ENCODE measurements around the gene EPHA7.
A peak's percentile ranks its signal among the peaks of the same experiment; 100 is the strongest.

Gene EPHA7

GRCh38 chr6:93419304-93420162 lies at the start of gene EPHA7:
EPHA7 (minus strand) TSS chr6:93419559; CDS start chr6:93419341, 218 bp downstream.
- peak; percentile 64 for DNase-seq

- DNase-seq = no peak
Observed at GRCh38 chr6:93468291-93468690, 48.9 kb upstream of the EPHA7 start.

DNA sequence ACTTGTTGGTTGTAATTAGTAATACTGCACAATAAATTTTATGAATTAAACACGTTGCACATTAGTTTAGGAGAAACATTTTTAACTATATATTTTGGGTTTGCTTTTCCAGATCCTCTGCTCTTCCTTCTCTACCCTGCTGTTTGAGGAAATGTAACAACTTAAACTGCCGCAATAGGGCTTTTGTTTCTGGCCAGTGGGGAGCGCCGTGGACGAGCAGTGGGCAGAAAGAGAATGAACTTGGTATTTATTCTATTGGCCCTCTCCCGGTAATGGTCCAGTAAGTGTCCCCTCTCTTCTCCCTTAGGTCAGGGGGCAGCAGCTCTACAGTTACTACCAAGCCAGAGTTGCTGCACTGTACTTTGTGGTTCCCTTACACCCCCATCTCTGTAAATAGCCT lies 35.2 kb upstream of the EPHA7 start:
- no peak for DNase-seq

- no peak for DNase-seq
Observed at GRCh38 chr6:93453956-93454355, 34.6 kb upstream of the EPHA7 start.

- DNase-seq = no peak
Observed at GRCh38 chr6:93447874-93448273, 28.5 kb upstream of the EPHA7 start.

DNA sequence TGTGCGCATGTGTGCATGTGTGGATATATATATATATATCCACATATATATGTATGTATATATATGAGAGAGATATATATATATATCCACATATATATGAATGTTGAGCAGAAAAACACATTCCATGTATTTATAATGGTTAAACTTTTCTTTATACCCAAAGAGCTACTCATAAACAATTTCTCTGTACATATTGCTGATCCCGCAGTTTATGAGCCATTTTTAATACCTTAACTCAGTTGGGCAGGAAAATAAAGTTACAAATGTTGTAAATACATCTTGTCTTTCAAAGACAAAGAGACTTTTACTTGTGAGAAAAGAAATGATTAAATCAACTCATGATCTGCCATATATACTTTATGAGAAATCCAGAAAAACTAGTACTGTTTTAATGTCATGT lies 18.1 kb upstream of the EPHA7 start:
- DNase-seq = no peak

- DNase-seq = no peak
Observed at GRCh38 chr6:93433592-93433991, 14.2 kb upstream of the EPHA7 start.

GRCh38 chr6:93424303-93425064 lies 5.1 kb upstream of the EPHA7 start:
- DNase-seq = no peak

- peak; percentile 36 for DNase-seq
Observed at GRCh38 chr6:93423542-93423941, 4.2 kb upstream of the EPHA7 start.

- no peak for DNase-seq
Observed at GRCh38 chr6:93420163-93420795, 920 bp upstream of the EPHA7 start.

GRCh38 chr6:93418408-93419303 lies 703 bp downstream of the EPHA7 start:
- peak; percentile 9 for DNase-seq

- DNase-seq = no peak
Observed at GRCh38 chr6:93418033-93418407, 1.3 kb downstream of the EPHA7 start.

DNA sequence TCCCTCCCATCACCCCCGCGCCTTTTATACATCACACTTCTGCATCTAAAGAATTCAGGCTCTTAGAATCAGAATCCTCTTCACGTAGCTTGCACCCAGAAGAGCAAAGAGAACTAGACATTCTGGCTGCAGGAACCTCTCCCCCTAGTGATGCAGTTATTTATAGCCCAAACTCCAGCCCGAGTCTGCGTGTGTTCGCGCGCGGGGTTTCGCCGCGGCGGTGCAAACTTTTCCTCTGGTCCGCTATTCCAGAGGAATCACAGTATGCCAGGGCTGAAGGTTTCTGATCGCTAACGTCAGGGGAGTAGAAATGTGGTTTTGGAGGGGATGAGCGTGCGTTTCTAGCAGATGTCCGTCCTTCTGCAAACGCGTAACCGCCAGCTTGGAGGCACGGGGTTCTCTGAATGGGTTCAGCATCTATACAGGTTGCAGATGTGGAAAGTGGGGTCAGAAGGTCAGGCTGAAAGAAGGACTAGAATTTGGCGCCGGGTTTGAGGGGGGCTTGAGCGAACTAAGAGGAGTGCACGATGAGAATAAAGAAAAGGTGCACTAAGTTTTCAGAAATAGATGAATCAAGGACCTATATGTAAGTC lies 1.8 kb downstream of the EPHA7 start:
- no peak for DNase-seq

- peak; percentile 8 for DNase-seq
Observed at GRCh38 chr6:93416571-93417420, 2.6 kb downstream of the EPHA7 start.

DNA sequence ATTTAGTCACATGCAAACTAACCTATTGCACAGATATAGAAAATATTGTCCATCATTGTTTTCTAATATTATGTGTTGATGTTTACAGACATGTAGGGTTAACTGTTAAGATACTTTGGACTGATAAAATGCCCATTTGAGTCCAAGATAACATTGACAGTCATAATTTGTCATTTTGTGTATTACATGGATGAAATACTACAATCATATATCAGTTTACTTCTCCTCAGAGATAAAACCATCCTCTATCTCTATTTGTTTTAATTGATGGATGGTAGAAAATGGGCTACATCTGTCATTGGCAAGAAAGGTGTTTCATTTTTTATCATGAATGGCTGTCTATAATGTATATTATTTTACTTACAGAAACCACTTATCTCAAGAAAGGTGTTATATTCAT lies 6.2 kb downstream of the EPHA7 start:
- no peak for DNase-seq

DNA sequence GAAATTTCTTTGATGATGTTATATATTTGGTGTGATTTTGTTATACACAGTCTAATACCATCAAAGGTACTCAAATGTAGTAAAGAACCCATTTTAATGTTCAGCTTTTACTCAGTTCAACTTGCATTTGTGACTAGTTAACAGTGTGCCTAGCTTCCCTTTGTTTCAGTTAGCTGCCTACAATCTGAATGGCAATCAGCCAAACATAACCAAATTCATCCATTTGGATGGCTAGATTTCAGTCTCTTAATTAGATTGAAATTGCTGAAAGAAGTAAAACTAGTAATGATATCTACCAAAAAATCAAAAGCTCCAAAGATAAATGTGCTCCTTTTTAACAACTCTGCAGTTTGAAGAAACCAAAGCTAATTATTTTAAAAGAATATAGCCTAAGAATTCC lies 6.9 kb downstream of the EPHA7 start:
- no peak for DNase-seq

GRCh38 chr6:93407186-93407585 lies 12.2 kb downstream of the EPHA7 start:
- DNase-seq = no peak

DNA sequence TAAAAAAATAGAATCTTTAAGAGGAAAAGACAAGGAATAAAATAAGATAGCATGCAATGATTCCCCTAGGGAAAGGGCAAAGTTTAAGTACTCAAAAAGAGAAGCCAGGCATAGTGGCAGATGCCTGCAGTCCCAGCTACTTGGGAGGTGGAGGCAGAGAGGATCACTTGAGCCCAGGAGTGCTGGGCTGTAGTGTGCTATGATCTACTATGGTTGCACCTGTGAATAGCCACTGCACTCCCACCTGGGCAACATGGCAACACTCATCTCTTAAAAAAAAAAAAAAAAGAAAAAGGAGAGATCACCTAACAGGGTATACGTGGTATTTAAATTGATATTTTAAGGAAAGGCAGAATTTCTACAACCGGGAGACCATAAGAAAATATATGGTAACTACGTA lies 16.0 kb downstream of the EPHA7 start:
- DNase-seq = no peak

- DNase-seq = no peak
Observed at GRCh38 chr6:93398723-93399122, 20.6 kb downstream of the EPHA7 start.

GRCh38 chr6:93394471-93394870 lies 24.9 kb downstream of the EPHA7 start:
- DNase-seq = no peak

DNA sequence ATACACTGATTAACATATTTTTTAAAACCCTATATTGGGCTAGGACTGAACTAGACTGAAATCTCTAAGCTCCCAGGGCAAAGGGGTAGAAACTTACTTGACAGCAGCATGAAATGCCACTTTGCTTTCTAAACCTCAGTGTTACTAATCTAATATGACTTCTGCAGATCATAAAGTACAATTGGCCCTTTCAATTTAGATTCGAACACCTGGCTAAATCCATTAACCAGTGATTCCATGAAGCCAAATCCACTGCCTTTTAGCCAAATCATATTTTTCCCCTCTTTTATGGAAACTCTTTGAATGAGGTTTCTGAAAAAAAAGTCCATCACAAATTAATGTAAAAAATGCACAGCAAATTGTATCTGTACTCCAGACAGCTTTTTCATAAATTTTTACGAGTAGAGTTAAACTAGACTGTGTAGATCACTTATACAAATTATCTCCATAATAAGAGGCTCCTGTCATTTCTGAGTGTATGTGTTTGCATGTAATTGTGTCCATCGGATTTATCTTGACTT lies 25.7 kb downstream of the EPHA7 start:
- DNase-seq = no peak
